Liver (tissue), 9 donors: ENCODE results near the gene ARHGEF28. TPM values are rescaled to one million over a fixed set of nuclear protein-coding genes. Genes with fewer than 3 reads are reported as not detected.

Experiments
- DNase-seq: peaks from one replicate; pipeline ENCODE4 v3.0.0-alpha.2; 2017; ENCODE audit warnings: low spot score
- H3K27ac ChIP-seq, 2 donors: one replicate each; pipeline ENCODE4 v1.7.0; 2013; ENCODE audit warnings: inconsistent platforms in 2 of 2, low read length in 2 of 2, control low read depth in 1 of 2, low read depth in 1 of 2, mild to moderate bottlenecking in 1 of 2
- H3K27me3 ChIP-seq, 4 donors: one replicate each; pipeline versions ENCODE4 v1.6.1 to v1.7.0; 2013; ENCODE audit warnings: low read length in 3 of 4, inconsistent platforms in 1 of 4, mild to moderate bottlenecking in 1 of 4, moderate library complexity in 1 of 4; ENCODE audit not compliant: control insufficient read depth in 4 of 4, insufficient read depth in 4 of 4
- H3K36me3 ChIP-seq, 4 donors: one replicate each; pipeline versions ENCODE4 v1.6.1 to v1.7.0; 2013; ENCODE audit warnings: low read length in 3 of 4, mild to moderate bottlenecking in 3 of 4, low read depth in 1 of 4, moderate library complexity in 1 of 4; ENCODE audit not compliant: control insufficient read depth in 4 of 4, insufficient read depth in 3 of 4
- H3K4me1 ChIP-seq, 4 donors: one replicate each; pipeline versions ENCODE4 v1.6.1 to v1.7.0; 2013; ENCODE audit warnings: low read length in 3 of 4, mild to moderate bottlenecking in 3 of 4, moderate library complexity in 1 of 4; ENCODE audit not compliant: control insufficient read depth in 4 of 4, insufficient read depth in 4 of 4
- H3K4me3 ChIP-seq, 3 donors: one replicate each; pipeline versions ENCODE4 v1.6.1 to v1.7.0; 2013; ENCODE audit warnings: low read length in 3 of 3, control low read depth in 1 of 3, low read depth in 1 of 3, mild to moderate bottlenecking in 1 of 3
- H3K9ac ChIP-seq, 2 donors: one replicate each; pipeline ENCODE4 v1.7.0; 2013; ENCODE audit warnings: low read length in 2 of 2, mild to moderate bottlenecking in 2 of 2, moderate library complexity in 2 of 2, control low read depth in 1 of 2, low read depth in 1 of 2
- H3K9me3 ChIP-seq, 4 donors: one replicate each; pipeline versions ENCODE4 v1.6.1 to v1.7.0; 2013; ENCODE audit warnings: low read length in 3 of 4; ENCODE audit not compliant: control insufficient read depth in 4 of 4
- EGR1 ChIP-seq, 2 donors: IDR thresholded peaks; 2 replicates each; pipeline ENCODE4 v1.6.1; 2016 to 2018; ENCODE audit warnings: antibody characterized with exemption in 2 of 2, low read depth in 2 of 2
- FOXA1 ChIP-seq: IDR thresholded peaks from 2 replicates; pipeline ENCODE4 v1.6.1; 2016; ENCODE audit warnings: antibody characterized with exemption
- FOXA2 ChIP-seq: IDR thresholded peaks from 2 replicates; pipeline ENCODE4 v1.6.1; 2016; ENCODE audit warnings: antibody characterized with exemption
- GABPA ChIP-seq, 2 donors: IDR thresholded peaks in 1 of 2; conservative IDR thresholded peaks in 1 of 2; 2 replicates each; pipeline ENCODE4 v1.6.1; 2016; ENCODE audit warnings: antibody characterized with exemption in 2 of 2, mild to moderate bottlenecking in 1 of 2, moderate library complexity in 1 of 2
- HNF4A ChIP-seq, 2 donors: conservative IDR thresholded peaks; 2 replicates each; pipeline ENCODE4 v1.6.1; 2016; ENCODE audit warnings: antibody characterized with exemption in 2 of 2, mild to moderate bottlenecking in 2 of 2
- JUND ChIP-seq, 2 donors: IDR thresholded peaks; 2 replicates each; pipeline ENCODE4 v1.6.1; 2016; ENCODE audit warnings: antibody characterized with exemption in 2 of 2
- NR2F2 ChIP-seq: IDR thresholded peaks from 2 replicates; pipeline ENCODE4 v1.6.1; 2016; ENCODE audit warnings: antibody characterized with exemption
- RAD21 ChIP-seq, 2 donors: IDR thresholded peaks; 2 replicates each; pipeline ENCODE4 v1.6.1; 2016; ENCODE audit warnings: antibody characterized with exemption in 2 of 2, mild to moderate bottlenecking in 2 of 2
- RXRA ChIP-seq, 2 donors: IDR thresholded peaks; 2 replicates each; pipeline ENCODE4 v1.6.1; 2017 to 2018; ENCODE audit warnings: antibody characterized with exemption in 2 of 2, mild to moderate bottlenecking in 1 of 2
- SP1 ChIP-seq: IDR thresholded peaks from 2 replicates; pipeline ENCODE4 v1.6.1; 2018; ENCODE audit warnings: antibody characterized with exemption, mild to moderate bottlenecking
- TAF1 ChIP-seq: conservative IDR thresholded peaks from 2 replicates; pipeline ENCODE4 v1.6.1; 2016; ENCODE audit warnings: antibody characterized with exemption, mild to moderate bottlenecking
- YY1 ChIP-seq: IDR thresholded peaks from 2 replicates; pipeline ENCODE4 v1.6.1; 2016; ENCODE audit warnings: antibody characterized with exemption, mild to moderate bottlenecking
- WGBS: extraction: QIAGEN DNeasy Blood & Tissue Kit; methylation state at CpG from one replicate; pipeline ENCODE4 v1.1.7; 2013; 5-methylcytosine and 5-hydroxymethylcytosine counted together
- polyA plus RNA-seq, 2 donors: library from polyadenylated mRNA; stranded (reverse) in 1 of 2; unstranded in 1 of 2; fragments of 200-250 nt in 1 of 2; fragments of >200 nt in 1 of 2; fragmentation: Nextera tagmentation in 1 of 2; extraction: Ambion mirVana in 1 of 2; gene quantifications; one replicate each; pipeline versions ENCODE4 v1.2.1 to v1.2.3, GENCODE V29; 2013 to 2015
- total RNA-seq, 2 donors: library from RNA; depleted of rRNA; stranded (reverse); fragments of >200 nt; gene quantifications; one replicate each; pipeline ENCODE4 v1.2.3, GENCODE V29; 2014
- TF ChIP-seq, protein P1 (sequence below): IDR thresholded peaks from 2 replicates; pipeline ENCODE4 v1.6.1; 2016; ENCODE audit warnings: antibody characterized with exemption
- TF ChIP-seq, protein P2 (sequence below): IDR thresholded peaks from 2 replicates; pipeline ENCODE4 v1.6.1; 2016; ENCODE audit warnings: antibody characterized with exemption
- TF ChIP-seq, protein P3 (sequence below): IDR thresholded peaks from 2 replicates; pipeline ENCODE4 v1.6.1; 2016; ENCODE audit warnings: antibody characterized with exemption, mild to moderate bottlenecking
- TF ChIP-seq, protein P4 (sequence below): IDR thresholded peaks from 2 replicates; pipeline ENCODE4 v1.6.1; 2016; ENCODE audit warnings: antibody characterized with exemption
- donor health status: healthy.
- donor health status: healthy.
- donor health status: healthy.
- donor health status: healthy.
- donor health status: healthy.

ARHGEF28 gene
- total and polyA plus RNA-seq, 4 donors, result 1.6 to 13.9 (median 3.6) TPM

DNA sequence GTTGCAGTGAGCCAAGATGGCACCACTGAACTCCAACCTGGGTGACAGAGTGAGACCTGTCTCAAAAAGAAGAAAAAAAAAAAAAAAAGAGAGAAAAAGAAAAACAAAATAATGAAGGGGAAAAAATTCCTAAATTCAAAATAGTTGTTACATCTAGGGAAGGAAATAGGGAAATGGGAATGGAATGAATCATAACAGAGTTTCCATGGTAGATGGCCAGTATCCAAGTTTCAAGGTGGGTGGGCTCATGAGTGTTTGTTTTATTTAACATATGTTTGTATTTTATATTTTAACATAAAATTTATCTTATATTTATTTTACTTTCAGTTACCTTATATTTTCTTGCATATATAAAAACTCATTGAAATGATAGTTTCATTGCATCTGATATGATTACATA, 215.6 kb downstream of the ARHGEF28 start:
- no peaks in the 10 kb centered on the region for H3K36me3 ChIP-seq
- no peaks in the 10 kb centered on the region for H3K9me3 ChIP-seq
- H3K9ac ChIP-seq, result no peak overlapping the region
- TF ChIP-seq NR2F2 (no peak), SP1 (no peak), RXRA (IDR thresholded peaks at IDR 0.05) (no peak), FOXA2 (no peak), YY1 (no peak), RAD21 (IDR thresholded peaks at IDR 0.05) (no peak), JUND (IDR thresholded peaks at IDR 0.05) (no peak)
- TF ChIP-seq, protein P1, sequence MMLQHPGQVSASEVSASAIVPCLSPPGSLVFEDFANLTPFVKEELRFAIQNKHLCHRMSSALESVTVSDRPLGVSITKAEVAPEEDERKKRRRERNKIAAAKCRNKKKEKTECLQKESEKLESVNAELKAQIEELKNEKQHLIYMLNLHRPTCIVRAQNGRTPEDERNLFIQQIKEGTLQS, result no peak
- TF ChIP-seq, protein P2, sequence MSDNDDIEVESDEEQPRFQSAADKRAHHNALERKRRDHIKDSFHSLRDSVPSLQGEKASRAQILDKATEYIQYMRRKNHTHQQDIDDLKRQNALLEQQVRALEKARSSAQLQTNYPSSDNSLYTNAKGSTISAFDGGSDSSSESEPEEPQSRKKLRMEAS, result no peak
- TF ChIP-seq, protein P3, sequence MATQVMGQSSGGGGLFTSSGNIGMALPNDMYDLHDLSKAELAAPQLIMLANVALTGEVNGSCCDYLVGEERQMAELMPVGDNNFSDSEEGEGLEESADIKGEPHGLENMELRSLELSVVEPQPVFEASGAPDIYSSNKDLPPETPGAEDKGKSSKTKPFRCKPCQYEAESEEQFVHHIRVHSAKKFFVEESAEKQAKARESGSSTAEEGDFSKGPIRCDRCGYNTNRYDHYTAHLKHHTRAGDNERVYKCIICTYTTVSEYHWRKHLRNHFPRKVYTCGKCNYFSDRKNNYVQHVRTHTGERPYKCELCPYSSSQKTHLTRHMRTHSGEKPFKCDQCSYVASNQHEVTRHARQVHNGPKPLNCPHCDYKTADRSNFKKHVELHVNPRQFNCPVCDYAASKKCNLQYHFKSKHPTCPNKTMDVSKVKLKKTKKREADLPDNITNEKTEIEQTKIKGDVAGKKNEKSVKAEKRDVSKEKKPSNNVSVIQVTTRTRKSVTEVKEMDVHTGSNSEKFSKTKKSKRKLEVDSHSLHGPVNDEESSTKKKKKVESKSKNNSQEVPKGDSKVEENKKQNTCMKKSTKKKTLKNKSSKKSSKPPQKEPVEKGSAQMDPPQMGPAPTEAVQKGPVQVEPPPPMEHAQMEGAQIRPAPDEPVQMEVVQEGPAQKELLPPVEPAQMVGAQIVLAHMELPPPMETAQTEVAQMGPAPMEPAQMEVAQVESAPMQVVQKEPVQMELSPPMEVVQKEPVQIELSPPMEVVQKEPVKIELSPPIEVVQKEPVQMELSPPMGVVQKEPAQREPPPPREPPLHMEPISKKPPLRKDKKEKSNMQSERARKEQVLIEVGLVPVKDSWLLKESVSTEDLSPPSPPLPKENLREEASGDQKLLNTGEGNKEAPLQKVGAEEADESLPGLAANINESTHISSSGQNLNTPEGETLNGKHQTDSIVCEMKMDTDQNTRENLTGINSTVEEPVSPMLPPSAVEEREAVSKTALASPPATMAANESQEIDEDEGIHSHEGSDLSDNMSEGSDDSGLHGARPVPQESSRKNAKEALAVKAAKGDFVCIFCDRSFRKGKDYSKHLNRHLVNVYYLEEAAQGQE, result no peak
- no peak overlapping the region for H3K27ac ChIP-seq
- no peak for DNase-seq
- H3K27me3 ChIP-seq, result no peaks in the 10 kb centered on the region
- H3K4me1 ChIP-seq, result peaks cover 0 to 2% (median under 1%) of the 10 kb centered on the region in 4 donors
- no peak overlapping the region for H3K4me3 ChIP-seq

DNA sequence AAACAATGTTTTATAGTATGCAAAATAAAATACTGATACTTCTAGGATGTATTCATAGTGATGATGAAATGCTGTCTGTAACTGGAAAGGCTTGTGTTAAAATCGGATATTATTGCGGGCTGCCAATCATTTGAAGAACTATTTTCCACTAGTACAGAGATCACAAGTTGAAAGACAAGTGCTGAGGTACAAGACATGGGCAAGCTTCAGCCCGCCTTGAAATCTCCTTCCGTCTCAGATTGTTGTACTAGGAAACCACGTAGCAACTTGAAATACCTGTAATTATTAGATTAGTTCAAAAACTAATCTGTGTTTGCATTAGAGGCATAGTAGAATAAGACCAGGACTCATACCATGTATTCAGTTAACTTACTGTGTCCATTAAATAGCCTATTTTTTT, 218.2 kb downstream of the ARHGEF28 start:
- no peaks in the 10 kb centered on the region for H3K36me3 ChIP-seq
- H3K9ac ChIP-seq, result no peak overlapping the region
- no peaks in the 10 kb centered on the region for H3K9me3 ChIP-seq
- H3K27me3 ChIP-seq, result no peaks in the 10 kb centered on the region
- DNase-seq, result no peak
- H3K27ac ChIP-seq, result no peak overlapping the region
- H3K4me3 ChIP-seq, result no peak overlapping the region
- 96% methylated on average over 5 of the region's 5 CpGs for WGBS
- H3K4me1 ChIP-seq, result no peaks in the 10 kb centered on the region
- TF ChIP-seq SP1 (no peak), TAF1 (no peak), HNF4A (conservative IDR thresholded peaks at IDR 0.05) (no peak), GABPA (IDR thresholded peaks at IDR 0.05 in 1 of 2, conservative IDR thresholded peaks at IDR 0.05 in 1 of 2) (no peak), JUND (IDR thresholded peaks at IDR 0.05) (no peak), FOXA1 (no peak), RAD21 (IDR thresholded peaks at IDR 0.05) (no peak), YY1 (no peak), EGR1 (IDR thresholded peaks at IDR 0.05; ENCODE audit: low read depth in 2 of 2) (no peak), NR2F2 (no peak)
- TF ChIP-seq, protein P3, result no peak
- TF ChIP-seq, protein P1, result no peak
- TF ChIP-seq, protein P4, sequence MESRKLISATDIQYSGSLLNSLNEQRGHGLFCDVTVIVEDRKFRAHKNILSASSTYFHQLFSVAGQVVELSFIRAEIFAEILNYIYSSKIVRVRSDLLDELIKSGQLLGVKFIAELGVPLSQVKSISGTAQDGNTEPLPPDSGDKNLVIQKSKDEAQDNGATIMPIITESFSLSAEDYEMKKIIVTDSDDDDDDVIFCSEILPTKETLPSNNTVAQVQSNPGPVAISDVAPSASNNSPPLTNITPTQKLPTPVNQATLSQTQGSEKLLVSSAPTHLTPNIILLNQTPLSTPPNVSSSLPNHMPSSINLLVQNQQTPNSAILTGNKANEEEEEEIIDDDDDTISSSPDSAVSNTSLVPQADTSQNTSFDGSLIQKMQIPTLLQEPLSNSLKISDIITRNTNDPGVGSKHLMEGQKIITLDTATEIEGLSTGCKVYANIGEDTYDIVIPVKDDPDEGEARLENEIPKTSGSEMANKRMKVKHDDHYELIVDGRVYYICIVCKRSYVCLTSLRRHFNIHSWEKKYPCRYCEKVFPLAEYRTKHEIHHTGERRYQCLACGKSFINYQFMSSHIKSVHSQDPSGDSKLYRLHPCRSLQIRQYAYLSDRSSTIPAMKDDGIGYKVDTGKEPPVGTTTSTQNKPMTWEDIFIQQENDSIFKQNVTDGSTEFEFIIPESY, result no peak
